GM23338 (cell line): ENCODE results near the gene TBPL1. TPM values are rescaled to one million over a fixed set of nuclear protein-coding genes. Genes with fewer than 3 reads are reported as not detected.

Source experiments
- ATAC-seq: fragments of 200-7000 bp; cut with Tn5 transposase; 3 replicates; pipeline ENCODE4 v1.9.1; 2020
- DNase-seq: peaks from one replicate; pipeline ENCODE4 v3.0.0-alpha.2; 2015; ENCODE audit warnings: low spot score
- H2AFZ ChIP-seq: fragments of 200-600 bp; sonication (generic); 2 replicates; pipeline ENCODE4 v1.8.0; 2016; ENCODE audit warnings: antibody characterized with exemption, mild to moderate bottlenecking, moderate library complexity
- H3F3A ChIP-seq: fragments of 200-600 bp; sonication (generic); replicated peaks from 2 replicates; pipeline ENCODE4 v1.8.0; 2017; ENCODE audit warnings: antibody characterized with exemption, mixed run types, low read depth
- H3K27ac ChIP-seq: fragments of 200-600 bp; sonication (generic); 2 replicates; pipeline ENCODE4 v1.6.1; 2016; ENCODE audit warnings: low read depth
- H3K27me3 ChIP-seq: fragments of 200-600 bp; sonication (generic); 2 replicates; pipeline ENCODE4 v1.8.0; 2016; ENCODE audit warnings: mild to moderate bottlenecking, mixed run types, moderate library complexity; ENCODE audit not compliant: insufficient read depth
- H3K36me3 ChIP-seq: fragments of 200-600 bp; sonication (generic); 2 replicates; pipeline ENCODE4 v1.8.0; 2016; ENCODE audit warnings: mild to moderate bottlenecking; ENCODE audit not compliant: insufficient read depth
- H3K4me1 ChIP-seq: fragments of 200-600 bp; sonication (generic); 2 replicates; pipeline ENCODE4 v1.8.0; 2016; ENCODE audit warnings: mild to moderate bottlenecking, moderate library complexity; ENCODE audit not compliant: insufficient read depth
- H3K4me2 ChIP-seq: fragments of 200-600 bp; sonication (generic); 2 replicates; pipeline ENCODE4 v1.7.1; 2017; ENCODE audit warnings: mixed run types
- H3K4me3 ChIP-seq: fragments of 200-600 bp; sonication (generic); 2 replicates; pipeline ENCODE4 v1.6.1; 2016; ENCODE audit warnings: mixed run types
- H3K79me2 ChIP-seq: fragments of 200-600 bp; sonication (generic); replicated peaks from 2 replicates; pipeline ENCODE4 v1.8.0; 2017; ENCODE audit warnings: mild to moderate bottlenecking; ENCODE audit not compliant: insufficient read depth
- H3K9me2 ChIP-seq: fragments of 200-600 bp; sonication (generic); 2 replicates; pipeline ENCODE4 v1.8.0; 2017; ENCODE audit not compliant: insufficient read depth
- H4K20me1 ChIP-seq: fragments of 200-600 bp; sonication (generic); replicated peaks from 2 replicates; pipeline ENCODE4 v1.8.0; 2017; ENCODE audit warnings: mild to moderate bottlenecking; ENCODE audit not compliant: insufficient read depth
- H3K27ac Mint-ChIP-seq: 2 replicates; pipeline ENCODE4 v1.8.0; 2020; ENCODE audit warnings: inconsistent platforms, mild to moderate bottlenecking, moderate library complexity, mixed read lengths
- H3K27me3 Mint-ChIP-seq: 3 replicates; pipeline ENCODE4 v1.8.0; 2022; ENCODE audit warnings: low read depth, mild to moderate bottlenecking, moderate library complexity, mixed read lengths, inconsistent platforms; ENCODE audit not compliant: insufficient read depth, poor library complexity
- H3K36me3 Mint-ChIP-seq: 3 replicates; pipeline ENCODE4 v1.8.0; 2021; ENCODE audit warnings: low read depth, mild to moderate bottlenecking, inconsistent platforms, moderate library complexity, mixed read lengths
- H3K4me1 Mint-ChIP-seq: 3 replicates; pipeline ENCODE4 v1.8.0; 2020; ENCODE audit warnings: mild to moderate bottlenecking, inconsistent platforms, mixed read lengths
- H3K4me3 Mint-ChIP-seq: 3 replicates; pipeline ENCODE4 v1.8.0; 2021; ENCODE audit warnings: moderate library complexity, mild to moderate bottlenecking, inconsistent platforms, mixed read lengths
- H3K9me3 Mint-ChIP-seq: 3 replicates; pipeline ENCODE4 v1.8.0; 2020; ENCODE audit warnings: moderate library complexity, mild to moderate bottlenecking, inconsistent platforms, mixed read lengths
- CREB1 ChIP-seq: fragments of 250-450 bp; sonication (Bioruptor Pico); IDR thresholded peaks from 2 replicates; pipeline ENCODE4 v1.5.0; 2020; ENCODE audit warnings: low read depth, mild to moderate bottlenecking, moderate library complexity
- CTCF ChIP-seq, 2 experiments: fragments of 200-600 bp in 1 of 2; sonication (generic) in 1 of 2; conservative IDR thresholded peaks; 2 replicates each; pipeline versions ENCODE4 v1.5.1 to v1.6.1; 2016 to 2017; ENCODE audit warnings: antibody characterized with exemption in 2 of 2, low read depth in 2 of 2, mild to moderate bottlenecking in 2 of 2, moderate library complexity in 1 of 2
- ETS1 ChIP-seq: IDR thresholded peaks from 2 replicates; pipeline ENCODE4 v1.6.1; 2016; ENCODE audit warnings: antibody characterized with exemption
- EZH2 ChIP-seq: fragments of 200-600 bp; sonication (generic); IDR thresholded peaks from one replicate; pipeline ENCODE4 v1.8.0; 2017; ENCODE audit warnings: antibody characterized with exemption, mild to moderate bottlenecking, low read depth; ENCODE audit not compliant: unreplicated experiment
- EZH2phosphoT487 ChIP-seq: fragments of 200-600 bp; sonication (generic); IDR thresholded peaks from one replicate; pipeline ENCODE4 v1.8.1; 2018; ENCODE audit warnings: antibody characterized with exemption; ENCODE audit not compliant: unreplicated experiment
- JUNB ChIP-seq: IDR thresholded peaks from one replicate; pipeline ENCODE4 v1.6.1; 2016; ENCODE audit warnings: antibody characterized with exemption; ENCODE audit not compliant: unreplicated experiment
- NANOG ChIP-seq: IDR thresholded peaks from 2 replicates; pipeline ENCODE4 v1.6.1; 2016; ENCODE audit warnings: antibody characterized with exemption, borderline replicate concordance
- POLR2AphosphoS5 ChIP-seq: IDR thresholded peaks from 2 replicates; pipeline ENCODE4 v1.6.1; 2016; ENCODE audit warnings: antibody characterized with exemption, low read depth
- REST ChIP-seq: IDR thresholded peaks from one replicate; pipeline ENCODE4 v1.6.1; 2018; ENCODE audit warnings: antibody characterized with exemption; ENCODE audit not compliant: unreplicated experiment
- STAT1 ChIP-seq: IDR thresholded peaks from one replicate; pipeline ENCODE4 v1.6.1; 2016; ENCODE audit warnings: antibody characterized with exemption; ENCODE audit not compliant: unreplicated experiment
- ZNF114 ChIP-seq: fragments of 250-450 bp; sonication (Bioruptor Pico); IDR thresholded peaks from 2 replicates; pipeline ENCODE4 v1.5.0; 2020; ENCODE audit warnings: mild to moderate bottlenecking, moderate library complexity
- ZNF331 ChIP-seq: fragments of 250-450 bp; sonication (Bioruptor Pico); IDR thresholded peaks from 2 replicates; pipeline ENCODE4 v1.5.0; 2020; ENCODE audit warnings: low read depth, mild to moderate bottlenecking, moderate library complexity
- ZNF462 ChIP-seq: fragments of 250-450 bp; sonication (Bioruptor Pico); IDR thresholded peaks from 2 replicates; pipeline ENCODE4 v1.5.0; 2020; ENCODE audit warnings: mild to moderate bottlenecking, moderate library complexity
- polyA plus RNA-seq: library from polyadenylated mRNA; unstranded; fragments of >200 nt; fragmentation: Nextera tagmentation; extraction: Ambion mirVana; gene quantifications from 2 replicates; pipeline ENCODE4 v1.2.1, GENCODE V29; 2016
- total RNA-seq: library from RNA; depleted of rRNA; stranded (reverse); fragments of >200 nt; shearing (Covaris generic); gene quantifications from 2 replicates; pipeline ENCODE4 v1.2.3, GENCODE V29; 2014

Gene TBPL1
- total and polyA plus RNA-seq, 2 experiments from 2014 or later: 72.9 to 139 TPM

GRCh38 chr6:133919362-133919761, 33.7 kb upstream of the TBPL1 start:
- Histone ChIP-seq H3F3A (no peaks in the 10 kb centered on the region), H3K27ac (no peak overlapping the region), H3K4me2 (no peak overlapping the region), H2AFZ (no peak overlapping the region), H4K20me1 (no peaks in the 10 kb centered on the region), H3K27me3 (no peaks in the 10 kb centered on the region), H3K36me3 (no peaks in the 10 kb centered on the region), H3K9me2 (no peaks in the 10 kb centered on the region), H3K4me3 (no peak overlapping the region), H3K79me2 (no peaks in the 10 kb centered on the region), H3K4me1 (peaks cover 19% of the 10 kb centered on the region)
- Mint-ChIP-seq H3K27me3 (peaks cover 5% of the 10 kb centered on the region), H3K4me1 (peaks cover 19% of the 10 kb centered on the region), H3K36me3 (no peaks in the 10 kb centered on the region), H3K4me3 (no peak overlapping the region), H3K9me3 (no peaks in the 10 kb centered on the region), H3K27ac (no peak overlapping the region)
- ATAC-seq (no peak), DNase-seq (no peak)
- no peak for TF ChIP-seq ETS1
- no peak for TF ChIP-seq ZNF114
- TF ChIP-seq NANOG: no peak
- TF ChIP-seq EZH2phosphoT487: no peak
- TF ChIP-seq POLR2AphosphoS5: no peak
- TF ChIP-seq ZNF462: no peak
- TF ChIP-seq EZH2: no peak
- TF ChIP-seq STAT1: no peak
- no peak for TF ChIP-seq REST
- no peak for TF ChIP-seq CTCF (conservative IDR thresholded peaks at IDR 0.05; ENCODE audit: low read depth in 2 of 2)
- TF ChIP-seq CREB1: no peak
- no peak for TF ChIP-seq ZNF331 (CRISPR knock-in tag)
- no peak for TF ChIP-seq JUNB
